Embryonic facial prominence (tissue), 1 donor: ENCODE measurements around the gene CPN2.

Source experiments
- DNase-seq: peaks from one replicate; pipeline ENCODE4 v3.0.0-alpha.2; 2016; ENCODE audit errors: extremely low spot score

CPN2 gene

DNA sequence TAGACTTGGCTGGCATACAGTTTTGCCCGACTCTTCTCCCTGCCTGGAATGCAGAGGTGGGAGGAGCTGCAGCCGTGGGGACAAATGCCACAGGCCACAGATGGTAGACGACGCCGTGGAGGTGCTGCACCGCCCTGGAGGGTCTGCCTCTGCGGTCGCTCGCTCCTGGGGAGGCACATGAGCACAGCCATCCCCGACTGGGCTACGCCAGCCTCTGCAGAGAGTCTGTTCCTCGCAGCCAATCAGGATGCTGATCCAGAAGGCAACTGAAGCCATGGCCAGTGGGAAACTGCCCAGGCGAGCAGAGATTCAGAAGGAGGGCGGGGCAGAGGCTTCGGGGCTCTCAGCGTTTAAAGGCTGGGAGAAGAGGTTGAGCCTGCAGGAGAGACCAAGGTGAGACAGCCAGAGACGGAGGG is 30.3 kb upstream of the CPN2 start:
- no peak for DNase-seq

DNA sequence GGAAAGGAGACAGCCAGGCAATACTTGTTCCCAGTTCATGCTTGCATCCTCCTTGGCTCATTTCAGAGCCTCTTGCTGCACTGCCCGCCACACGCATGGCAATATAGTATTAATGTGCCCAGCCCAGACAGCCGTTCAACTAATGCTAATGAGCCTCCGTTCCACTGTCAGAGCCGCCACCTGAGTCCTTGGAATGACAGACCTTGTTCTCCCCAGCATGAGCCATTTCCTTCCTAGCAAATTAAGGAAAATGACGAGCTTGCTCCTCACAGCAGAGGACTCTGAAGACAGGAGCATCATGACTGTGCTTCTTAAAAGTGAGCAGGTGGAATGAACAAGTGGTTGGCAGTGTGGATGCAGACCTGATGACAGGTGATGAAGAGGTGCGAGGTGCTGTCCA is 29.2 kb upstream of the CPN2 start:
- no peak for DNase-seq

- no peak for DNase-seq
Measured at GRCh38 chr3:194379651-194380050, 28.5 kb upstream of the CPN2 start.

- DNase-seq: no peak
Measured at GRCh38 chr3:194379231-194379630, 28.1 kb upstream of the CPN2 start.

DNA sequence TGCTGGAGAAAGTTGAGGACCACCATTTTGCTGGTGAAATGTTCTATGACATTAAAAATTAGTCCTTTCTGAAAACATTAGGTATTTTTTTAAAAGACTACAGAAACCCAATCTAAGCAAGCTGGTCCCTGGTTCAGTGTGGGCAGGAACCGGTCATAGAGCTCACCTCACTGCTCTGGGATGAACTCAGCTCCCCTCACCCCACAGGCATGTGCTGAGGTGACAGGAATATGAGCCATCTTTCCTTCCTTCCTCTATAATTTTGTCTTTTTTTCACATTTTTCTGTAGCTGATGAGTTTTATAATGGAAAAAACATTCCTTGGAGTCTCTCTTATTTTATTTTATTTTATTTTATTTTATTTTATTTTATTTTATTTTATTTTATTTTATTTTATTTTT is 26.6 kb upstream of the CPN2 start:
- DNase-seq: no peak

DNA sequence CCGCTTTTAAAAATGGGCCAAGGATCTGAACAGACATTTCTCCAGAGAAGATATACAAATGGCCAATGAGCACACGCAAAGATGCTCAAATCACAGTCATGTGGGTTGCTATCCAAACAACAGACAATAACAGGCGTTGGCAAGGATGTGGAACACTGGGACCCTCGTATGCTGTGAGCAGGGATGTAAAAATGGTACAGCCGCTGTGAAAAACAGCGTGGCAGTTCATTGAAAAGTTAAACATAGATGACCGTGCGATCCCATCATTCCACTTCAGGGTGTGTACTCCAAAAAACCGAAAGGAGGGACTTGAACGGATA is 25.1 kb upstream of the CPN2 start:
- DNase-seq: no peak

DNA sequence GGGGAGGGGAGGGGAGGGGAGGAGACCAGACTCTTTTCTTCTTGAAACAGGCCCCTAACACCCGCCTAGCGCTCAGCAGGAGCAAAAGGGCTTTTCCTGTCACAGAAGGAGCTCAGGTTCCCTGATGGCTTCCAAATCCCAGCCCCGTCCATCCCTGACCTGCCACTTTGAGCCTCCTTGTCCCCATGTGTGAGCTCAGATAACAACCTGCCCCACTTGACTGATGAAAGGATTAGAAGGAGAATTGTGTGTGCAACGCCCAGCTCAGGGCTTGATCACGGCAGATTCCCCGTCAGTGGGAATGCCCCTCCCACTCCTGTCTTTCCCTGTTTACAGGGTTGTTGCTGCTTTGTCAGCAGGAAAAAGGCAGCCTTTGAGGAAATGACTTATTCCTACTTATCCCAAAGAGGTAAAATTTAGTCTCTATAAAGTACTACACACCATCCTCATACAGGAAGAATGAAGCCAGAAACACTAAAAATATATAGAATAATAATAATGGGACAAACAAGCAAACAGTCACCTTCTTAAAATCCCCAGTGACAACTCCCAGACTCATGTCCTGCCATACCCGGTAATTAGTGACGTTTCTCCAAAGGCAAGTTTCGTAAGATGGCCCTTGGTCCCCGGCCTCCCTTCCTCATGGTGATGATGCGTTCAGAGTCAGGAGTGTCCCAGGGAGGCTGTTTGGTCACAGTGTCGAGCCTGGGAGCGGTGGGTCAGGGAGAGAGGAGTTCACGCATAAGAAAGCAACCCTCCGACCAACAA is 24.5 kb upstream of the CPN2 start:
- no peak for DNase-seq

- DNase-seq: no peak
Measured at GRCh38 chr3:194374935-194375334, 23.8 kb upstream of the CPN2 start.

DNA sequence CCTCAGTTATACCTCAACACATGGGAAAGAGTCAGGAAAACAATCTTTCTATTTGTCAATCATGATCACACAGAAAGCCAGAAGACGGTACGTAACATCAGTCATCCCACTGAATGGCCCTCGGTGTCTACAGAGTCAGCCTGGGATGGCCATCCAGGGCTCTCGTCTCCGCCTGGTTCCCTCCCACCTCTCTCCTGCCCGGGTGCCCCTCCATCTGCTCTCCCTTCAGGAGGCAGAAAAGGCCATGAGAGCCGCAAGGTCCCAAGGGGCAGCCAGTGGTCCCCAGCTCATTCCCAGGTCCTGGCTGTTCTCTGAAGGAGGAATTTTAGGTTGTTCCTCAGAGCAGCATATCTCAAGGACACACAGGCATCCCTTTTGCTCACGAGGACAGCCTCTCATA is 22.8 kb upstream of the CPN2 start:
- no peak for DNase-seq

- no peak for DNase-seq
Measured at GRCh38 chr3:194373028-194373427, 21.9 kb upstream of the CPN2 start.

GRCh38 chr3:194370753-194371152 is 19.6 kb upstream of the CPN2 start:
- no peak for DNase-seq

- no peak for DNase-seq
Measured at GRCh38 chr3:194369522-194370279, 18.6 kb upstream of the CPN2 start, which contains the start of gene LRRC15. TSS of gene LRRC15 (minus strand) at chr3:194369743. CDS start at chr3:194361043, 8,700 bp downstream.

- DNase-seq: no peak
Measured at GRCh38 chr3:194368918-194369317, 17.8 kb upstream of the CPN2 start.

DNA sequence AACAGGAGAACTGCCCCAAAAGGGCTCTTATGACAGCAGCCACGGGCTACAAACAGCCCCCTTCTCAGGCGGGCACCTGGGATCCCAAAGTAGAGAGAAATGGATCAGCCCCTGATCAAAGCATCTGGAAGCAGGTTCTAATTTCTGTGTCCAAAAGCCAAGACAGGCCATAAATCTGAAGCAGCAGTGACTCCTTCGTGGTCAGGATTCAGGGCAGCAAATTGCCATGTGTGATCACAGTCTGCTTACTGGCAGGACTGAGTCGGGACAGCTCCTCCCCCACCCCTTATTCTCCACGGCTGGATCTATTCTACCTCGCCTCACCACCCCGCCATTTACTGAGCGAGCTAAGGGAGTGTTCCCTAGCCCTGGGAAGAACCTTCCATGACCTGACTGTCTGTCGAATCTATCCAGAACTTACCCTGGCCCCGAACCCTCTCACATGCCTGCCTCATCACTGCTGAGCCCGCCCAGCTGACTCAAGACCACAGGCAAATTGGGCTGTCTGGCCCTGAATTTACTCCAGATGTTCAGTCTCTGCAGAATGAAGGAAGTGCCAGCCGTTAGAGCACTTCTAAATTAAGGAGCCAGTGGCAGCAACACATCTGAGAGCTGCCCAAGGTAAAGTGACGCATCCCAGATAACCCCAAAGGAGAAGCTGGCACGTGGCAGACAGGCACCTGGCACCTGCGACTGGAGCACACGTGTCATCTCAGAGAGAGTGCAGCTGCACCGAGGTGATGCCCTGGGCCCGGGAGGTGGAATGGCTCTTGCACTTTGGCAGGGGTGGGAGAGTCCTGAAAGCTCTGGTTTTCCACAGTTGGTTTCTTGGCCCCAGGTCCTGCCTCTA is 17.1 kb upstream of the CPN2 start:
- peak; percentile 67 for DNase-seq

- DNase-seq: no peak
Measured at GRCh38 chr3:194365978-194366490, 14.9 kb upstream of the CPN2 start.

DNA sequence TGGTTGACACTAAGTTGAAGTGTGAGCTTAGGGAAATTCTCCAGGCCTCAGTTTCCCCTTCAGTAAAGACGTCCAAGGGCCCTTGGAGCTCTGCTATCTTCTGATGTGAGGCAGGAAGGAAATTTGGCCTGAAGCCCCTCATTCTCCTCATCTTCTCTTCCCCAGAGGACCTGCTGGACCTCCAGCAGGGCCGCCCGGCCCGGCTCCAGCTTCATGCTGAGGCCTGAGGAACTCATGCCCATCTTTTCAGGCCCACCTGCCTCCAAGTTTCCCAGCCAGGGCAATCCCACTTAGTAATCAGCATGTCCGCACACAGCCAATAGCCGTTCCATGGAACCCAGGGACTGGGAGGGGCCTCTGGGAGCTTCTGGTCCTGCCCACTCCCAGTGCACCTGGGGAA is 14.4 kb upstream of the CPN2 start:
- no peak for DNase-seq

DNA sequence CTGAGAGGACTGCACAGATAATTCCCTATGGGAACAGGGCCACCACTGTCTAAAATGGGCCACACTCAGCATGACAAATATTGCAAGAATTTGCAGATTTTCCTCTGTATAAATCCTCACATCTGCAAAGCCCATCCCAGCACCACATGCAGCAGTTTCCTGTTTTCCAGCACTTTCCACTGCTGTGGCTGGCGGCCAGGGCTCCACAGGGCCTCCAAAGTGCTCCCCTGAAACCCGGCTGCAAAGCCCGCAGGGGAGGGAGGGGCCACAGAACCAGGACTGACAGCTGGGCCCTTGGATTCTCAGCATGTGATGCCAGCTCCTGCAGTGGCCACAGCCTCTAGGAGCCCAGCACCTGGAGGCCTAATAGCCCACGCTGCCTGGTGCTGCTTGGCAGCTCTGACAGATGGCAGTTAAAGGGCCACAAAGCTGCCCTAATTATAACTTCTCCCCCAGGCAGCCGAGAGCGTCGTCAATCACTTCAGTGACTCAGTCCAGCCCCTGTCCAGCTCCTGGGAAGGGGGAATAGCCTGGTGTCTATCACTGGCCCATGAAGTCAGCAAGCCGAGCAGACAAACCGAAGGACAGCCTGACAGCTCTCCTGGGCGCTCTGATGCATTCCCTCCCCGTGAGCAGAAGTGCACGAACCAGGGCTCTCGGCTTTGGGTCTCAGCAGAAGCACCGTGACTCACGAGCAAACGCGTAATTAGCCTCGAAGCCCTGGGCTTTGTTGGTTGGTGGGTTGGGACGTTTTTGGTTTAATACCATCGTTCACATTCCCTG is 13.7 kb upstream of the CPN2 start:
- no peak for DNase-seq

DNA sequence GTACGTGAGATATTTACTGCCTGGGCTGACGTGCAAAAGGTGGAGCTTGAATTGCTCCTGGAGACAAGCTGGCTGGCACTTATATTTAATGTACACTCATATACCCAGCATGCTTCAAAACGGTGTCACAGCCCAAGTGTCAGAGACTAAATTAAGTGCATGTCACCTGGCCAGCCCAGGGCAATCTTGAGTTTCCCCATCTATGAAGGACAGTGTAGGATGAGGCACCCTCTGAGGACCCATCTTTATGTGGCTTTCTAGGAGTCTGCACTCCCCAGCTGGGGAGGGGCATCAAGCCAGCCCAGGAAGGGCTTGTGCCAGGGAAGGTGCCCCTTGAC is 13.2 kb upstream of the CPN2 start:
- no peak for DNase-seq

DNA sequence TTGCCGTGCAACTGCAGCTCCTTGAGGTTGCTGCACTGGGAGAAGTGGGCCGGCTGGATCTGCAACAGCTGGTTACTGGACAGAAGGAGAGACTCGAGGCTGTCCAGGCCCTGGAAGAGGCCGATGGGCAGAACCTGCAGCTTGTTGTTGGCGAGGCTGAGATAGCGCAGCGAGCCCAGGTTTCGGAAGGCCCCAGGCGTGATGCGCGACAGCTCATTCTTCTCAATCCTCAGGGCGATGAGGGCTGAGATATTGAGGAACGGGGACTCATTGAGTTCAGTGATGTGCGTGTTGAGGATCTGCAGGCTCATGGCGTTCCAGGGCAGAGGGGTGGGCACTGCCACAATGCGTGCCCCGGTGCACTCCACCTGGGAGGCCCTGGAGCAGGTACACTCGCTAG is 9.4 kb upstream of the CPN2 start:
- no peak for DNase-seq

- DNase-seq: peak; percentile 10
Measured at GRCh38 chr3:194357681-194358080, 6.6 kb upstream of the CPN2 start.

DNA sequence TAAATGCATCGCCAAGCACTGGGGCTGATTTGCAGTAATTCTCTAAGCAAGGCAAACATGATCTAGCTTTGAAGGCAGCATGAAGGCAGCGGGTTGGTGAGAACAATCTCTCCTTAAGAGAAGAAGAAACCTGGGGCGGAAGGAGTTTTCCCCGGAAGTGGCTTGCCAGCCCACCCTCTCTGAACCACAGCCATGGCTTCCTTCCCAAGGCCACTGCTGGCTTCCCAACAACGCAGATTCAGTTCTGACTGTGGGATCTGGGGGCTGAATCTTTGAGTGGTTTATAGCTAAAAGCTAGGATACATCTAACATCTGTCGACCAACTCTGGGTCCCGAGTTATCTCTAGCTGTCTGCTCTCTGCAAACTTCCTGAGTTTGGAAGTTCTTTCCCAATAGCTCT is 4.3 kb upstream of the CPN2 start:
- DNase-seq: no peak

- DNase-seq: no peak
Measured at GRCh38 chr3:194354315-194354714, 3.2 kb upstream of the CPN2 start.
